Limb (tissue), 2 donors: ENCODE measurements around the gene GAGE12G.
"Not testable (repeated sequence)": the region's sequence is repeated elsewhere in the genome, so short reads cannot be mapped to it uniquely, and the experiment has no call there.

Source experiments
- DNase-seq, 2 donors: peaks; one replicate each; pipeline ENCODE4 v3.0.0-alpha.2; 2016; ENCODE audit errors: extremely low spot score in 2 of 2

The GAGE12G gene, protein sequence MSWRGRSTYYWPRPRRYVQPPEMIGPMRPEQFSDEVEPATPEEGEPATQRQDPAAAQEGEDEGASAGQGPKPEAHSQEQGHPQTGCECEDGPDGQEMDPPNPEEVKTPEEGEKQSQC

DNA sequence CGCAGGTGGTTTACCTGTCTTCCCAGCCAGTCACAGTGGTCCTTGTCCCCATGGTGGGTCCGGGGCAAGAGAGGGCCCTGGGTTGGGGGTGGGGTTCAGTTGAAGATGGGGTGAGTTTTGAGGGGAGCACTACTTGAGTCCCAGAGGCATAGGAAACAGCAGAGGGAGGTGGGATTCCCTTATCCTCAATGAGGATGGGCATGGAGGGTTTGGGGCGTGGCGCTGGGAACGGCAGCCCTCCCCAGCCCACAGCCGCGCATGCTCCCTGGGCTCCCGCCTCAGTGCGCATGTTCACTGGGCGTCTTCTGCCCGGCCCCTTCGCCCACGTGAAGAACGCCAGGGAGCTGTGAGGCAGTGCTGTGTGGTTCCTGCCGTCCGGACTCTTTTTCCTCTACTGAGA is at the start of gene GAGE12G:
Gene GAGE12G (plus strand): TSS at position 301 of the 400 bp plus-strand sequence. CDS start 1,155 bp downstream, outside the sequence.
- DNase-seq = not testable (repeated sequence)

DNA sequence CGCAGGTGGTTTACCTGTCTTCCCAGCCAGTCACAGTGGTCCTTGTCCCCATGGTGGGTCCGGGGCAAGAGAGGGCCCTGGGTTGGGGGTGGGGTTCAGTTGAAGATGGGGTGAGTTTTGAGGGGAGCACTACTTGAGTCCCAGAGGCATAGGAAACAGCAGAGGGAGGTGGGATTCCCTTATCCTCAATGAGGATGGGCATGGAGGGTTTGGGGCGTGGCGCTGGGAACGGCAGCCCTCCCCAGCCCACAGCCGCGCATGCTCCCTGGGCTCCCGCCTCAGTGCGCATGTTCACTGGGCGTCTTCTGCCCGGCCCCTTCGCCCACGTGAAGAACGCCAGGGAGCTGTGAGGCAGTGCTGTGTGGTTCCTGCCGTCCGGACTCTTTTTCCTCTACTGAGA is 38.3 kb upstream of the GAGE12G start, which contains the start of gene GAGE12C:
Gene GAGE12C (plus strand): TSS at position 301 of the 400 bp plus-strand sequence. CDS start 1,155 bp downstream, outside the sequence.
- DNase-seq = not testable (repeated sequence)

DNA sequence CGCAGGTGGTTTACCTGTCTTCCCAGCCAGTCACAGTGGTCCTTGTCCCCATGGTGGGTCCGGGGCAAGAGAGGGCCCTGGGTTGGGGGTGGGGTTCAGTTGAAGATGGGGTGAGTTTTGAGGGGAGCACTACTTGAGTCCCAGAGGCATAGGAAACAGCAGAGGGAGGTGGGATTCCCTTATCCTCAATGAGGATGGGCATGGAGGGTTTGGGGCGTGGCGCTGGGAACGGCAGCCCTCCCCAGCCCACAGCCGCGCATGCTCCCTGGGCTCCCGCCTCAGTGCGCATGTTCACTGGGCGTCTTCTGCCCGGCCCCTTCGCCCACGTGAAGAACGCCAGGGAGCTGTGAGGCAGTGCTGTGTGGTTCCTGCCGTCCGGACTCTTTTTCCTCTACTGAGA is 28.8 kb upstream of the GAGE12G start, which contains the start of gene GAGE12D:
Gene GAGE12D (plus strand): TSS at position 301 of the 400 bp plus-strand sequence. CDS start 1,155 bp downstream, outside the sequence.
- DNase-seq = not testable (repeated sequence)

DNA sequence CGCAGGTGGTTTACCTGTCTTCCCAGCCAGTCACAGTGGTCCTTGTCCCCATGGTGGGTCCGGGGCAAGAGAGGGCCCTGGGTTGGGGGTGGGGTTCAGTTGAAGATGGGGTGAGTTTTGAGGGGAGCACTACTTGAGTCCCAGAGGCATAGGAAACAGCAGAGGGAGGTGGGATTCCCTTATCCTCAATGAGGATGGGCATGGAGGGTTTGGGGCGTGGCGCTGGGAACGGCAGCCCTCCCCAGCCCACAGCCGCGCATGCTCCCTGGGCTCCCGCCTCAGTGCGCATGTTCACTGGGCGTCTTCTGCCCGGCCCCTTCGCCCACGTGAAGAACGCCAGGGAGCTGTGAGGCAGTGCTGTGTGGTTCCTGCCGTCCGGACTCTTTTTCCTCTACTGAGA is 19.2 kb upstream of the GAGE12G start, which contains the start of gene GAGE12E:
Gene GAGE12E (plus strand): TSS at position 301 of the 400 bp plus-strand sequence. CDS start 1,155 bp downstream, outside the sequence.
- DNase-seq = not testable (repeated sequence)

DNA sequence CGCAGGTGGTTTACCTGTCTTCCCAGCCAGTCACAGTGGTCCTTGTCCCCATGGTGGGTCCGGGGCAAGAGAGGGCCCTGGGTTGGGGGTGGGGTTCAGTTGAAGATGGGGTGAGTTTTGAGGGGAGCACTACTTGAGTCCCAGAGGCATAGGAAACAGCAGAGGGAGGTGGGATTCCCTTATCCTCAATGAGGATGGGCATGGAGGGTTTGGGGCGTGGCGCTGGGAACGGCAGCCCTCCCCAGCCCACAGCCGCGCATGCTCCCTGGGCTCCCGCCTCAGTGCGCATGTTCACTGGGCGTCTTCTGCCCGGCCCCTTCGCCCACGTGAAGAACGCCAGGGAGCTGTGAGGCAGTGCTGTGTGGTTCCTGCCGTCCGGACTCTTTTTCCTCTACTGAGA is 9.7 kb upstream of the GAGE12G start, which contains the start of gene GAGE12F:
Gene GAGE12F (plus strand): TSS at position 301 of the 400 bp plus-strand sequence. CDS start 1,155 bp downstream, outside the sequence.
- not testable (repeated sequence) for DNase-seq

DNA sequence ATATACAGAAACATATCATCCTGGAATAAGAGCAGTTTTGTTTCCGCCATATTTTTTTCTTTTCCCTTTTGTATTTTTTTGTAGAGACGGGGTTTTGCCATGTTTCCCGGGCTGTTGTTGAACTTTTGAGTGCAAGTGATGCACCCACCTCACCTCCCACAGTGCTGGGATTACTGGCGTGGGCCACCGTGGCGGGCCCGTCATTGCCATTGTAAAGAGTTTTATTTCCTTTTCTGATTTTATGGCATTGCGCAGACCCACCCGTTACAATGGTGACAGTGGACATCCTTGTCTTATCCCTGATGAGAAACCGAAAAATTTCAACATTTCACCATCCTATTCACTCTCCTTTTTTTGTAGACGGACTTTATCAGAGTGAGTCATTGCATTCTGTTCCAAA is 1.5 kb upstream of the GAGE12G start:
- not testable (repeated sequence) for DNase-seq

DNA sequence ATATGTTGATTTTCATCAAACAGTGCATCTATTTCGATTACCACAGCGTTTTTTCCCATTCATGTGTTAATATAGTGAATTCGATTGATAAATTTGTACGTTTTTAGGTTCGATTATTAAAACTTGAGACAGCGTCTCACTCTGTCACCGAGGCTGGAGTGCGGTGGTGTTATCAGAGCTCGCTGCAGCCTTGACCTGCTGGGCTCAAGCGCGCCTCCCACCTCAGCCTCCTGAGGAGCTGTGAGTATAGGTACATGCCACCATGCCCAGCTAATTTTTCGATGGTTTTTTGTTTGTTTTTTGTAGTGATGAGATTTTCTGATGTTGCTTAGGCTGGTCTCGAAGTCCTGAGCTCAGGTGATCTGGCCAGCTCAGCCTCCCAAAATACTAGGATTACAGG is 1.0 kb upstream of the GAGE12G start:
- not testable (repeated sequence) for DNase-seq

DNA sequence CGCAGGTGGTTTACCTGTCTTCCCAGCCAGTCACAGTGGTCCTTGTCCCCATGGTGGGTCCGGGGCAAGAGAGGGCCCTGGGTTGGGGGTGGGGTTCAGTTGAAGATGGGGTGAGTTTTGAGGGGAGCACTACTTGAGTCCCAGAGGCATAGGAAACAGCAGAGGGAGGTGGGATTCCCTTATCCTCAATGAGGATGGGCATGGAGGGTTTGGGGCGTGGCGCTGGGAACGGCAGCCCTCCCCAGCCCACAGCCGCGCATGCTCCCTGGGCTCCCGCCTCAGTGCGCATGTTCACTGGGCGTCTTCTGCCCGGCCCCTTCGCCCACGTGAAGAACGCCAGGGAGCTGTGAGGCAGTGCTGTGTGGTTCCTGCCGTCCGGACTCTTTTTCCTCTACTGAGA is 9.4 kb downstream of the GAGE12G start, which contains the start of gene GAGE12H:
Gene GAGE12H (plus strand): TSS at position 301 of the 400 bp plus-strand sequence. CDS start 1,155 bp downstream, outside the sequence.
- not testable (repeated sequence) for DNase-seq

DNA sequence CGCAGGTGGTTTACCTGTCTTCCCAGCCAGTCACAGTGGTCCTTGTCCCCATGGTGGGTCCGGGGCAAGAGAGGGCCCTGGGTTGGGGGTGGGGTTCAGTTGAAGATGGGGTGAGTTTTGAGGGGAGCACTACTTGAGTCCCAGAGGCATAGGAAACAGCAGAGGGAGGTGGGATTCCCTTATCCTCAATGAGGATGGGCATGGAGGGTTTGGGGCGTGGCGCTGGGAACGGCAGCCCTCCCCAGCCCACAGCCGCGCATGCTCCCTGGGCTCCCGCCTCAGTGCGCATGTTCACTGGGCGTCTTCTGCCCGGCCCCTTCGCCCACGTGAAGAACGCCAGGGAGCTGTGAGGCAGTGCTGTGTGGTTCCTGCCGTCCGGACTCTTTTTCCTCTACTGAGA is 19.0 kb downstream of the GAGE12G start, which contains the start of gene GAGE2A:
Gene GAGE2A (plus strand): TSS at position 301 of the 400 bp plus-strand sequence. CDS start 1,155 bp downstream, outside the sequence.
- DNase-seq = not testable (repeated sequence)

DNA sequence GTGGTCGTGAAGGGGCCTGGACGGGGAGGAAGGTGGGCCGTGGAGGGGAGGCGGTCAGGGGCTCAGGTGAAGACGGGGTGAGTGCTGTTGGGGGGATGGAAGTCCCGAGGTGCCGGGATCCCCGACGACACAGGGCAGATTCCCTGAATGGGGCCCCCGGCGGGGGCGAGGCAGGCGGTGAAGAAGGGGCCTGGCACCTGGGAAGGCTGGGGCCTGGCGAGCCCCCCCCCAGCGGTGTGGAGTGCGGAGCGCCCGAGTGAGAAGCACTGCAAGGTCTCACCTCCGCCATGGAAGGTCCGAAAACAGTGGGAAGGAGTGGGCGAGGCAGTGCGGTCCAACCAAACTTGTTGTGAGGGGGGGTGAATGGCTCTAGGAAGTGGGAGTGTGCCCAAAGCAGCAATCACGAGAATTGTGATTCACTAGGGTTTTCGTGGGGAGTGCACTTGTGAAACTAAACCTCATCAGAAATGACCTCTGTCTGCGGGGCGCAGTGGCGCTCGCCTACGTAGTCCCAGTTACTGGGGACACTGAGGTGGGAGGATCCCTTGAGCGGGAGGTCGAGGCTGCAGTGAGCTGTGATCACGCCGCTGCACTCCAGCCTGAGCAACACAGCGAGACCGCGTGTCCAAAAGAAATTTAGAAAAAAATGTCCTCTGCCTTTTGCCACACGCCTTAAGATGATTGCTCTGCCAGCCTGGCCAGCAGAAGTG is 19.7 kb downstream of the GAGE12G start:
- not testable (repeated sequence) for DNase-seq

DNA sequence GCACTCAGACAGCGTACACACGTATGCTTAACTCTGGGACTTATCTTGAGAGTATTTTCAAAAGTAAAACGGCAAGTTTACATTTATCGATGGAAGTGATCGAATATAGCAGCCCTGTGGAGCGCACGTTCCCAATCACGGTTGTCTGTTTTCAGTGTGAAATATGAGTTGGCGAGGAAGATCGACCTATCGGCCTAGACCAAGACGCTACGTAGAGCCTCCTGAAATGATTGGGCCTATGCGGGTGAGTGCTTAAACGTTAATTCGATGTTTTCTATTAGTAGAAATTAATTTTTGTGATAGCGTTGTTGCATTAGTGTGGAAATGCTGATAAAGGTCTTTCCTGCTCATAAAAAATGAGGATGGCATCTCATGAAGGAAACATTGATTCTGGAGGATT is 20.3 kb downstream of the GAGE12G start:
- DNase-seq = not testable (repeated sequence)

DNA sequence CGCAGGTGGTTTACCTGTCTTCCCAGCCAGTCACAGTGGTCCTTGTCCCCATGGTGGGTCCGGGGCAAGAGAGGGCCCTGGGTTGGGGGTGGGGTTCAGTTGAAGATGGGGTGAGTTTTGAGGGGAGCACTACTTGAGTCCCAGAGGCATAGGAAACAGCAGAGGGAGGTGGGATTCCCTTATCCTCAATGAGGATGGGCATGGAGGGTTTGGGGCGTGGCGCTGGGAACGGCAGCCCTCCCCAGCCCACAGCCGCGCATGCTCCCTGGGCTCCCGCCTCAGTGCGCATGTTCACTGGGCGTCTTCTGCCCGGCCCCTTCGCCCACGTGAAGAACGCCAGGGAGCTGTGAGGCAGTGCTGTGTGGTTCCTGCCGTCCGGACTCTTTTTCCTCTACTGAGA is 28.5 kb downstream of the GAGE12G start, which contains the start of gene GAGE1:
Gene GAGE1 (plus strand): TSS at position 301 of the 400 bp plus-strand sequence. CDS start 1,155 bp downstream, outside the sequence.
- DNase-seq = not testable (repeated sequence)

DNA sequence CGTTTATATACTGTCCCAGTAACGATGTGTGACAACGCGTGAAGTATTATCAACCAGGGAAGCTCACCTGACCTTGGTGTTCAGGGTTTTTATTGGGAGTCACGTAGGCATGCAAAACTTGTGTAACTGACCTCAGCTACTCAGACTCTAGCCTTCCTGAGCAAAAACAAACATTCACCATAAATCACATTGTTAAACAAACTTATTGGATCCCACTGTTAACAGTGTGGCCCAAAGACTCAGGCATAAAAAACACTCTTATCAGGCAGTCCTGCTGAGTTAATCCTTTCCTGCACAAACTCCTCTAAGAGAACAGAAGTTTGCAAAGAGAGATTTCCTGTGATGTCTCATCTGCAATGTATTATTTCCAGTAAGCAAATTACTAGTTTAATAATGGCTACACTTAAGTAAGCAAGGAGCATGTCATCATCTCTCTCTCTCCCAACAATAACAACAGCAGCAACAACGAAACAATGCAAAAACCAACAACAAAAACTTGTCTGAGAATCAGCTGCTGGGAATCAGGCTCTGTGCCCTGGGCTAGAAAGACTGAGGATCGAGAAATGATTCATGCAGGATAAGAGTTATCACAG is 40.6 kb downstream of the GAGE12G start:
- DNase-seq = no peak

DNA sequence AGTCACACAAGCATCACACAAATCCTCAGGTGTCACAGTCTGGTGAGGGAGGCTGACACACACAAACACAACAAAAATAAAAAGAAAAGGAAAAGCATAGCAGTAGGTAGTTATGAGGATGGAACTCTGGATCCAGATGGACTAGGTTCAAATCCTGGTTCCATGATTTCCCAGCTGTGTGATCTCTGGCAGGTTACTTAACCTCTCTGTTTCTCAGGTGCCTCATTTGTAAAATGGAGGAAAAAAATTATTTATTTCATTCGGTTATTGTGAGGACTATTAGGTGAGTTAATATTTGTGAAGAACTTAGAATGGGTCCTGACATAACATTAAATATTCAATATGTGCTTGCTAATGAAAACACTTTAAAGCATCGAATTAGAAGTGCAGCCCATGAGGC is 48.4 kb downstream of the GAGE12G start:
- DNase-seq = no peak
